GM12875 (cell line): Measurements from ENCODE around the gene SPINK8.

Source experiments
- H3K4me3 ChIP-seq: one replicate; pipeline ENCODE4 v1.5.1; 2011; ENCODE audit warnings: low read depth, low read length, control low read depth
- TF ChIP-seq, protein P1 (sequence below): IDR thresholded peaks from 2 replicates; pipeline ENCODE4 v1.5.1; 2011; ENCODE audit warnings: low read depth, mild to moderate bottlenecking, control low read depth, inconsistent platforms, low read length, moderate library complexity, borderline replicate concordance; ENCODE audit not compliant: insufficient read depth

Gene SPINK8

DNA sequence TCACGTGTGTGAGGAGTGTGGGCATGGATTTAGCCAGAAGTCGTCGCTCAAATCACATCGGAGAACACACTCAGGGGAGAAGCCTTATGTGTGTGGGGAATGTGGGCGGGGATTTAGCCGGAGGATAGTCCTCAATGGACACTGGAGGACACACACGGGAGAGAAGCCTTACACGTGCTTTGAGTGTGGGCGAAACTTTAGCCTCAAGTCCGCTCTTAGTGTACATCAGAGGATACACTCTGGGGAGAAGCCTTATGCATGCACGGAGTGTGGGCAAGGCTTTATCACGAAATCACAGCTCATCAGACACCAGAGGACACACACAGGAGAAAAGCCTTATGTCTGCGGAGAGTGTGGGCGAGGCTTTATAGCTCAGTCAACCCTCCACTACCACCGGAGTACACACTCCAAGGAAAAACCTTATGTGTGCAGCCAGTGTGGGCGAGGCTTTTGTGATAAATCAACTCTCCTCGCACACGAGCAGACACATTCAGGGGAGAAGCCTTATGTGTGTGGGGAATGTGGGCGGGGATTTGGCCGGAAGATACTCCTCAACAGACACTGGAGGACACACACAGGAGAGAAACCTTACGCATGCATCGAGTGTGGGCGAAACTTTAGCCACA lies 64.4 kb downstream of the SPINK8 start:
- H3K4me3 ChIP-seq = no peak overlapping the region
- TF ChIP-seq, protein P1, sequence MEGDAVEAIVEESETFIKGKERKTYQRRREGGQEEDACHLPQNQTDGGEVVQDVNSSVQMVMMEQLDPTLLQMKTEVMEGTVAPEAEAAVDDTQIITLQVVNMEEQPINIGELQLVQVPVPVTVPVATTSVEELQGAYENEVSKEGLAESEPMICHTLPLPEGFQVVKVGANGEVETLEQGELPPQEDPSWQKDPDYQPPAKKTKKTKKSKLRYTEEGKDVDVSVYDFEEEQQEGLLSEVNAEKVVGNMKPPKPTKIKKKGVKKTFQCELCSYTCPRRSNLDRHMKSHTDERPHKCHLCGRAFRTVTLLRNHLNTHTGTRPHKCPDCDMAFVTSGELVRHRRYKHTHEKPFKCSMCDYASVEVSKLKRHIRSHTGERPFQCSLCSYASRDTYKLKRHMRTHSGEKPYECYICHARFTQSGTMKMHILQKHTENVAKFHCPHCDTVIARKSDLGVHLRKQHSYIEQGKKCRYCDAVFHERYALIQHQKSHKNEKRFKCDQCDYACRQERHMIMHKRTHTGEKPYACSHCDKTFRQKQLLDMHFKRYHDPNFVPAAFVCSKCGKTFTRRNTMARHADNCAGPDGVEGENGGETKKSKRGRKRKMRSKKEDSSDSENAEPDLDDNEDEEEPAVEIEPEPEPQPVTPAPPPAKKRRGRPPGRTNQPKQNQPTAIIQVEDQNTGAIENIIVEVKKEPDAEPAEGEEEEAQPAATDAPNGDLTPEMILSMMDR = no peak

DNA sequence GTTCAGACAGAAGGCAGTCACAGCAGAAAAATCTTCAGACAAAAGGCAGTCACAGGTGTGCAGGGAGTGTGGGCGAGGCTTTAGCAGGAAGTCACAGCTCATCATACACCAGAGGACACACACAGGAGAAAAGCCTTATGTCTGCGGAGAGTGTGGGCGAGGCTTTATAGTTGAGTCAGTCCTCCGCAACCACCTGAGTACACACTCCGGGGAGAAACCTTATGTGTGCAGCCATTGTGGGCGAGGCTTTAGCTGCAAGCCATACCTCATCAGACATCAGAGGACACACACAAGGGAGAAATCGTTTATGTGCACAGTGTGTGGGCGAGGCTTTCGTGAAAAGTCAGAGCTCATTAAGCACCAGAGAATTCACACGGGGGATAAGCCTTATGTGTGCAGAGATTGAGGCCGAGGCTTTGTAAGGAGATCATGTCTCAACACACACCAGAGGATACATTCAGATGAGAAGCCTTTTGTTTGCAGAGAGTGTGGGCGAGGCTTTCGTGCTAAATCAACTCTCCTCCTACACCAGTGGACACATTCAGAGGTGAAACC lies 65.0 kb downstream of the SPINK8 start:
- H3K4me3 ChIP-seq = no peak overlapping the region
- TF ChIP-seq, protein P1 = no peak

DNA sequence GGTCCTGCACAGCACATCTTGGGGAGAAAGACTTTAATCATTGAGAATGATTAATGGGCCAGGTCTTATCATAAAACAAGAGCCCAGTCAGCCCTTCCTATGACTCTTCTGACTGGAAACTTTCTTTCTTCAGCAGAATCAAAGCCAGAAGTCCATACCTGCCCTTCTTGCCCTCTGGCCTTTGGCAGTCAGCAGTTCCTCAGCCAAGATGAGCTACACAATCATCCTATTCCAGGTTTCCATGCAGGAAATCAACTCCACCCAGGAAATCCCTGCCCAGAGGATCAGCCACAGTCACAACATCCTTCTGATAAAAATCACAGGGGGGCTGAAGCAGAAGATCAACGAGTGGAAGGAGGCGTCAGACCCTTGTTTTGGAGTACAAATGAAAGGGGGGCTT lies 65.7 kb downstream of the SPINK8 start:
- TF ChIP-seq, protein P1 = no peak
- no peak overlapping the region for H3K4me3 ChIP-seq

DNA sequence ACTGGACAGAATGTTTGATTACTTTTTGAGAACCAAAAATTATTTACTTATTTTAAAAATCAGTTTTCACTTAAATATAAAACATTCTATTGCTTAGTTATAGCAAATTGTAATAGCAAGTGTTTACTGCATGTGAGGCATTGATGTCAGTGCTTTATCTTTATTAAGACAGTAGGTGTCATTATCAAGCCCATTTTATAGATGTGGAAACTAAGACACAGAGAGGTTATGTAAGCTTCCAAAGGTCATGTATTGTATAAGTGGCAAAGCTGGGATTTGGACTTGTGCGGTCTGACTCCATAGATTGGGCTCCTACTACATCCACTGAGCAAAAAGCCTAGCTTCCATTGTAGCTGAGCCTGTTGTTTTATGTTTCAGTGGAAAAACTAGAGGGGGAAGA lies 74.9 kb downstream of the SPINK8 start:
- TF ChIP-seq, protein P1 = no peak

More for the DNA sequence above, 74.9 kb downstream of the SPINK8 start:
- H3K4me3 ChIP-seq = no peak overlapping the region
